Pons (tissue), 1 donor: ENCODE data around the gene C3AR1.
"Not testable (repeated sequence)": the region's sequence is repeated elsewhere in the genome, so short reads cannot be mapped to it uniquely, and the experiment has no call there.

Experiments
- DNase-seq: peaks from one replicate; pipeline ENCODE4 v3.0.0-alpha.2; 2016; ENCODE audit warnings: low spot score

C3AR1 gene

DNA sequence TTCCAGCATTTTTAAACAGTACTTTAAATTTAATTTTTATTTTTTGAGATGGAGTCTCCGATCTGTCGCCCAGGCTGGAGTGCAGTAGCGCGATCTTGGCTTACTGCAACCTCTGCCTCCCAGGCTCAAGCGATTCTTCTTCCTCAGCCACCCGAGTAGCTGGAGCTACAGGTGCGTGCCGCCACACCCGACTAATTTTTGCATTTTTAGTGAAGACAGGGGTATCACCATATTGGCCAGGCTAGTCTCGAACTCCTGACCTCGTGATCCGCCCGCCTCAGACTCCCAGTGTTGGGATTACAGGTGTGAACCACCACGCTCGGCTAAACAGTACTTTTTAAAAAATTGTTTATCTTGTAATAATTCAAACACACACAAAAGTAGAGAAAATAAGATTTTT, 37.9 kb downstream of the C3AR1 start:
- no peak for DNase-seq

- DNase-seq: no peak
Measured at GRCh38 chr12:8027856-8028255, 38.3 kb downstream of the C3AR1 start.

- peak; percentile 100 for DNase-seq
Measured at GRCh38 chr12:8026291-8026900, 39.8 kb downstream of the C3AR1 start.

GRCh38 chr12:8018666-8019581, 47.2 kb downstream of the C3AR1 start:
- DNase-seq: no peak

DNA sequence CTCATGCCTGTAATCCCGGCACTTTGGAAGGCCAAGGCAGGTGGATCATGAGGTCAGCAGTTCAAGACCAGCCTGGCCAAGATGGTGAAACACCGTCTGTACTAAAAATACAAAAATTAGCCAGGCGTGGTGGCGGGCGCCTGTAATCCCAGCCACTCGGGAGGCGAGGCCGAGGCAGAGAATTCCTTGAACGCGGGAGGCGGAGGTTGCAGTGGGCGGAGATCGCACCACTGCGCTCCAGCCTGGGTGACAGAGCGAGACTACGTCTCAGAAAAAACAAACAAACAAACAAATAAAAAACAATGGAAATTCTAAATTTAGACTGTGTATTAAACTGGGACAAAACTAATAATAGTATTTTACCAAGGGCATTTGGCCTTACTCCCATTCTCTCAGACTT, 47.9 kb downstream of the C3AR1 start:
- DNase-seq: not testable (repeated sequence)

GRCh38 chr12:8014836-8015235, 51.3 kb downstream of the C3AR1 start:
- DNase-seq: no peak

DNA sequence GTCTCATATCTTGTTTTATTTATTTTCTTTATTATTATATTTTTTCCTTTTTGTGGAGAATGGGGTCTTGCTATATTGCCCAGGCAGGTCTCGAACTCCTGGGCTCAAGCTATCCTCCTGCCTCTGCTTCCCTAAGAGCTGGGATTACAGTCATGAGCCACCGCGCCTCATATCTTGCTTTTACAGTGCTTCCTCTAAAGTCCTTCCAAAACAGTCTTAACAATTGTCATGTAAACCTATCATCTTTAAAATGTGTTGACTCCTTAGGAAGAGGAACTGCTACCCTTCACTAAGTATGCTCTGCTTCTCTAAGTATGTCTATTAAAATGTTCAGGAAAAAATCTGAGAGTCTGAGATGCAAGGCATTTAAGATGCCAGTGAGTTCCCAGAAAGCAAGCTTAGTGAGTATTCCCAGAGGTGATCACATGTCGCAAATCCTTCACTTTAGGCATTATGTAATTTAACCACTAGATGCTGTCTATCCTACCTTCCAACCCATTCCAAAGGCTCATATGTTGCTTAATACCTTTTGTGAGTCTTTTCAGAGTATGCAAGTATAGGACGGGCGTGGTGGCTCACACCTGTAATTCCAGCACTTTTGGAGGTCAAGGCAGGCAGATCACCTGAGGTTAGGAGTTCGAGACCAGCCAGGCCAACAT, 53.4 kb downstream of the C3AR1 start:
- no peak for DNase-seq

DNA sequence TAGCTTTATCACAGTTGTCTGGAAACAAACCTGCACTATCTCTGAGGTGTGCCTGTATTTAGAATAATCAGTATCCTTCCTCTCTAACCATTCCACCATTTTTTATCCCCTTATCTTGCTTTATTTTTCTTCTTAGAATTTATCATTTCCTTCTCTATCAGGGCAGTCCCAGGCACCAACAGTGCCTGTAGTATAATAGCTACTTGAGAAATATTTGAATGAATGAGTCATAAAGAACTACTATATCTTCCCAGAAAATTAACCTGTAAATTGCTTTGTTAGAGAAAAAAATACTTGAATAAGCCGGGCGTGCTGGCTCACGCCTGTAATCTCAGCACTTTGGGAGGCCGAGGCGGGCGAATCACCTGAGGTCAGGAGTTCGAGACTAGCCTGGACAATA, 54.8 kb downstream of the C3AR1 start:
- no peak for DNase-seq
